ENCODE results near the gene BLACAT1. TPM values are rescaled to one million over a fixed set of nuclear protein-coding genes. Genes with fewer than 3 reads are reported as not detected.
"Not testable (repeated sequence)": the region's sequence is repeated elsewhere in the genome, so short reads cannot be mapped to it uniquely, and the experiment has no call there.

BLACAT1 gene
- total RNA-seq, 2 donors from 2014 or later = 1.0 TPM; not detected in 1

DNA sequence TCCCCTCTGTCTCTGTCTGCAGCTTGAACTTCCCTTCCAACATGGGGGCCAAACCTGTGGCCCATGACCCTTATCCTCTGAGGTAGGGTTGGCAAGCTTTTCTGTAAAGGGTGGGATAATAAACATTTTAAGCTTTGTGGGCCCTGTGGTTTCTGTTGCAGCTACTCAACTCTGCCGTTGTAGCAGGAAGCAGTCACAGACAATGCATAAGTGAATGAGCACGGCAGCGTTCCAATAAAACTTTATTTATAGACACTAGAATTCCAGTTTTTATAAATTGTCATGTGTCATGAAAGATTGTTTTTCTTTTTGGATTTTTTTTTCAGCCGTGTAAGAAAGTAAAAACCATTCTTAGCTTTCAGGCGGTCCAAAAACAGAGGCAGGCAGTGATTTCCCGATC lies 30.4 kb upstream of the BLACAT1 start:
- ATAC-seq (no peak), DNase-seq (no peak)
- TF ChIP-seq, protein P1, sequence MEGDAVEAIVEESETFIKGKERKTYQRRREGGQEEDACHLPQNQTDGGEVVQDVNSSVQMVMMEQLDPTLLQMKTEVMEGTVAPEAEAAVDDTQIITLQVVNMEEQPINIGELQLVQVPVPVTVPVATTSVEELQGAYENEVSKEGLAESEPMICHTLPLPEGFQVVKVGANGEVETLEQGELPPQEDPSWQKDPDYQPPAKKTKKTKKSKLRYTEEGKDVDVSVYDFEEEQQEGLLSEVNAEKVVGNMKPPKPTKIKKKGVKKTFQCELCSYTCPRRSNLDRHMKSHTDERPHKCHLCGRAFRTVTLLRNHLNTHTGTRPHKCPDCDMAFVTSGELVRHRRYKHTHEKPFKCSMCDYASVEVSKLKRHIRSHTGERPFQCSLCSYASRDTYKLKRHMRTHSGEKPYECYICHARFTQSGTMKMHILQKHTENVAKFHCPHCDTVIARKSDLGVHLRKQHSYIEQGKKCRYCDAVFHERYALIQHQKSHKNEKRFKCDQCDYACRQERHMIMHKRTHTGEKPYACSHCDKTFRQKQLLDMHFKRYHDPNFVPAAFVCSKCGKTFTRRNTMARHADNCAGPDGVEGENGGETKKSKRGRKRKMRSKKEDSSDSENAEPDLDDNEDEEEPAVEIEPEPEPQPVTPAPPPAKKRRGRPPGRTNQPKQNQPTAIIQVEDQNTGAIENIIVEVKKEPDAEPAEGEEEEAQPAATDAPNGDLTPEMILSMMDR (IDR thresholded peaks at IDR 0.05) = no peak
- no peak for TF ChIP-seq POLR2A (IDR thresholded peaks at IDR 0.05)
- Histone ChIP-seq H3K27ac (no peak overlapping the region), H3K36me3 (replicated peaks in 1 of 2; ENCODE audit: insufficient read depth in 1 of 2, low read depth in 2 of 2) (no peaks in the 10 kb centered on the region), H3K27me3 (no peaks in the 10 kb centered on the region), H3K4me3 (no peak overlapping the region), H3K4me1 (peaks cover 7% of the 10 kb centered on the region), H3K9me3 (no peaks in the 10 kb centered on the region)
- intact Hi-C loops (cut with DNase I) = loop anchor here (10.0 kb wide), 1 partner anchor 141 kb away; no protein-coding TSS in a partner anchor
- 84 to 91% methylated on average over 6 of the region's 6 CpGs for WGBS, 2 donors

DNA sequence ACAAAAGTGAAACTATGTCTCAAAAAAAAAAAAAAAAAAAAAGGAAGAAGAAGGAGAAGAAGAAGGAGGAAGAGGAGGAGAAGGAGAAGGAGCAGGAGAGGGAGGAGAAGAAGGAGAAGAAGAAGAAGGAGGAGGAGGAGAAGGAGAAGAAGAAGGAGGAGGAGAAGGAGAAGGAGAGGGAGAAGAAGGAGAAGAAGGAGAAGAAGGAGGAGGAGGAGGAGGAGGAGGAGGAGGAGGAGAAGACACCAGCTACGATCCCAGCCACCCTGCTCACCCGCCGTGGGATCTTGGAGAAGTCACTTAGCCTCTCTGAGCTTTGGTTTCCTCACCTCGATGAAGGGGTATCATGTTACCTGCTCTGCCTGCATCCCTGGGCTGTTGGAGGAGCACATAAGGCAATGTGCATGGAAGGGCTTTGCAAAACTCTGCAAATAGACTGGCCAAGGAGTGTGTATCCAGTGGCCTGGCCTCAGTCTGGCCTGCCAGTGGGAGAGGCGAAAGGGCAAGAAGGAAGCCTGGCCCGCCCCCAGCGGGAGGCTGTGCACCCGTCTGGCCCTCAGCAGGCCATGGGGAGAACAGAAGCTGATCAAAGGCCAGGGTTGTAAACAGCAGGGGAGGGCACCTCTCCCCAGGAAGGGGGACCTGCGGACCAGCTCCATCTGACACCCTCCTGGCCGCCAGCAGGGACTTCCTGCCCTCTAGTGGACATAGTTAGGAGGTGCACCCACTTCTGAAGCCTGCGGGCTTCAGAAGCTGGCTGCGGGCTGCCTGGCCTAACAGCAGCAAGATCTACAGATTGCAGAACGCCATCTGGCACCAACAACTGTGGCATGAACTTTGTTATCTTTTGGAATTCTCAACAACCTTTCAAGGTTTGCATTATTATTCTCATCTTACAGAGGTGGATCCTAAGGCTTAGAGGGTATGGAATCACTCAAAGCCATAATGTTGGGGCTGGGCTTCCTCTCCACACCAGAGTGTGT lies 29.4 kb upstream of the BLACAT1 start:
- DNase-seq (peak; percentile 76 to 79 (median 76)), ATAC-seq (peak; percentile 81)
- TF ChIP-seq, protein P1 (IDR thresholded peaks at IDR 0.05) = peak; percentile 89 to 98 (median 92)
- no peak for TF ChIP-seq POLR2A (IDR thresholded peaks at IDR 0.05)
- Histone ChIP-seq H3K9me3 (no peaks in the 10 kb centered on the region), H3K4me1 (peaks cover 7% of the 10 kb centered on the region), H3K4me3 (no peak overlapping the region), H3K27me3 (no peaks in the 10 kb centered on the region), H3K36me3 (replicated peaks in 1 of 2; ENCODE audit: insufficient read depth in 1 of 2, low read depth in 2 of 2) (no peaks in the 10 kb centered on the region), H3K27ac (no peak overlapping the region)
- intact Hi-C loops (cut with DNase I) = loop anchor here (10.0 kb wide), 1 partner anchor 140 kb away; no protein-coding TSS in a partner anchor
- WGBS, 2 donors = 33 to 38% methylated on average over 10 to 13 of the region's 13 CpGs

DNA sequence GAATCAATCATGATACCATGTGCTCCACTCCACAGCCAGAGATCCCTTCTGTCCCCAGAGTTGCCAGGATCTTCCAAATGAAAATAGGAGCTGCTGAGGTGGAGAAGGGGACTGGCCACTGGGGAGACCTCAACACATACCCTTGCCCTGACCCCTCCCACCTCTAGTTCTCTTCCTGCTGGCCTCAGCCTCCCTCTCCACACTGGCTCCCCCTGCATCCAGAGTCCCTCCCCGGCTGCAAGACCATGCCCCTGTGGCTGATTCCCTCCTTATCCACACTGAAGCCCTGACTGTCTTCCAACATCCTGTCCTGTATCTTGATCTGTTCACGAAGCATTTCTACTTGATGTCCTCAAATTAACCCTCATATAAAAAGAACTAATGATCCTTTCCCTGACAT lies 27.5 kb upstream of the BLACAT1 start:
- intact Hi-C loops (cut with DNase I) = loop anchor here (10.0 kb wide), 1 partner anchor 139 kb away; no protein-coding TSS in a partner anchor
- 54 to 57% methylated on average over 2 of the region's 2 CpGs for WGBS, 2 donors
- no peak for ATAC-seq
- Histone ChIP-seq H3K4me3 (no peak overlapping the region), H3K27me3 (no peaks in the 10 kb centered on the region), H3K4me1 (peaks cover 13% of the 10 kb centered on the region), H3K36me3 (replicated peaks in 1 of 2; ENCODE audit: insufficient read depth in 1 of 2, low read depth in 2 of 2) (no peaks in the 10 kb centered on the region), H3K27ac (no peak overlapping the region), H3K9me3 (no peaks in the 10 kb centered on the region)
- DNase-seq = no peak
- TF ChIP-seq POLR2A (IDR thresholded peaks at IDR 0.05) = no peak
- TF ChIP-seq, protein P1 (IDR thresholded peaks at IDR 0.05) = no peak

DNA sequence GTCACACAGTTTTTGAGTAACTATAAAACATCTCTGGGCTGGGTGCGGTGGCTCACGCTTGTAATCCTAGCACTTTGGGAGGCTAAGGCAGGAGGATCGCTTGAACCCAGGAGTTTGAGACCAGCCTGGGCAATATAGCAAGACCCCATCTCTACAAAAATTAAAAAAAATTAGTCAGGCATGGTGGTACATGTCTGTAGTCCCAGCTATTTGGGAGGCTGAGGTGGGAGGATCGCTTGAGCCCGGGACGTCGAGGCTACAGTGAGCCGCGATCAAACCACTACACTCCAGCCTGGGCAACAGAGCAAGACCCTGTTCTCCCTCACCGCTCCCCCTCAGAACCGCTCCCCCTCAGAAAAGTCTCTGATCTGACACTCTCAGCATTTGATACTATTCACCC lies 26.7 kb upstream of the BLACAT1 start:
- not testable (repeated sequence) for H3K27ac ChIP-seq; DNase-seq; H3K4me3 ChIP-seq; ATAC-seq; H3K27me3 ChIP-seq; H3K9me3 ChIP-seq; H3K36me3 ChIP-seq (replicated peaks in 1 of 2; ENCODE audit: insufficient read depth in 1 of 2, low read depth in 2 of 2)
- WGBS, 2 donors = 79 to 84% methylated on average over 10 to 11 of the region's 11 CpGs
- H3K4me1 ChIP-seq = peaks cover 17% of the 10 kb centered on the region
- intact Hi-C loops (cut with DNase I) = loop anchor here (10.0 kb wide), 1 partner anchor 138 kb away; no protein-coding TSS in a partner anchor

DNA sequence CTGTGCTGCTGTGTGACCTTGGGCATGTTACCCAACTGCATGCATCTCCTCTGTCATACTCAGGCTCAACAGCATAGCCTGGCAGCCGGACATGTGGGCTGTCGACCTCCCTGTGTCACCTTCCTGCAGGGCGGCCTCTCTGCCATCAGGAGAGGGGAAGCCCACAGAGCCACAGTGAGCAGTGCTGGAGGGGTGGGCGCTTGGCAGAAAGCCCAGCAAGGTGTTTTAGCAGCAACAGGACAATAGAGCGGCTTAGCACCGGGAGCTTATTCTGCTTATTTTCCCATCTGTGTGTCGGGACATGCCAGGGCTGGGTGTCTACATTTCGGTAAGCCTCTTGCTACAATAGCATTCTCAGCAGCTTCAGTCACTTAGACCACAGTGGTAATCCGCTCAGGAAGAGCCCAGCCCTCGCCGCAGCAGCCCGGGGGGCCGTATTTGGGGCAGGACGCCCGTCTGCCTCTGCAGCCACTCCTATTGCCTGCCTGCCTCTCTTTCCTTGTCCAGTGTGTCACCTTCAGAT lies 25.8 kb upstream of the BLACAT1 start:
- intact Hi-C loops (cut with DNase I) = loop anchor here (10.0 kb wide), 1 partner anchor 137 kb away; no protein-coding TSS in a partner anchor

More for the DNA sequence above, 25.8 kb upstream of the BLACAT1 start:
- Histone ChIP-seq H3K9me3 (no peaks in the 10 kb centered on the region), H3K27ac (peak overlapping the region in 1 of 4 donors; percentile 18), H3K4me3 (no peak overlapping the region), H3K36me3 (replicated peaks in 1 of 2; ENCODE audit: insufficient read depth in 1 of 2, low read depth in 2 of 2) (no peaks in the 10 kb centered on the region), H3K27me3 (no peaks in the 10 kb centered on the region), H3K4me1 (peaks cover 24% of the 10 kb centered on the region)
- no peak for TF ChIP-seq POLR2A (IDR thresholded peaks at IDR 0.05)
- TF ChIP-seq, protein P1 (IDR thresholded peaks at IDR 0.05) = no peak
- WGBS, 2 donors = 30 to 38% methylated on average over 15 of the region's 15 CpGs
- ATAC-seq (no peak), DNase-seq (peak in 1 of 4 donors; percentile 13)

Measured in body of pancreas (tissue), 4 donors.